EH (cell line): ENCODE results near the gene SLC35E4.
A peak's percentile ranks its signal among the peaks of the same experiment; 100 is the strongest.
"Not testable (repeated sequence)": the region's sequence is repeated elsewhere in the genome, so short reads cannot be mapped to it uniquely, and the experiment has no call there.

Experiments
- DNase-seq: peaks from one replicate; pipeline ENCODE4 v3.0.0-alpha.2; 2015; ENCODE audit warnings: low read depth

SLC35E4 gene

DNA sequence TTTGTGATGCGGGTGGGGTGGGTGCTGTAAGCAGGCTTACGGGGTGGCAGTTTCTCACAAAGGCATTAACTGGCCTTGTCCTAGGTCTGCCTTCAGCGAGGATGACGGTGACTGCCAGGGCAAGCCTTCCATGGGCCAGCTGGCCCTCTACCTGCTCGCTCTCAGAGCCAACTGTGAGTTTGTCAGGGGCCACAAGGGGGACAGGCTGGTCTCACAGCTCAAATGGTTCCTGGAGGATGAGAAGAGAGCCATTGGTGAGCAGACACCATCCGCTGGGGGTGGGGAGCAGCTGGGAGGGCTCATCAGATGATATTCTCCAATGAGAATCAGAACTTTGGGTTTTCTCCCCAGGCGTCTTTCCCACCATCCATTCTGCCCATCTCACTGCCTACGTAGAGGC, 22.8 kb upstream of the SLC35E4 start:
- DNase-seq = no peak

GRCh38 chr22:30614268-30614667, 21.3 kb upstream of the SLC35E4 start:
- DNase-seq = no peak

DNA sequence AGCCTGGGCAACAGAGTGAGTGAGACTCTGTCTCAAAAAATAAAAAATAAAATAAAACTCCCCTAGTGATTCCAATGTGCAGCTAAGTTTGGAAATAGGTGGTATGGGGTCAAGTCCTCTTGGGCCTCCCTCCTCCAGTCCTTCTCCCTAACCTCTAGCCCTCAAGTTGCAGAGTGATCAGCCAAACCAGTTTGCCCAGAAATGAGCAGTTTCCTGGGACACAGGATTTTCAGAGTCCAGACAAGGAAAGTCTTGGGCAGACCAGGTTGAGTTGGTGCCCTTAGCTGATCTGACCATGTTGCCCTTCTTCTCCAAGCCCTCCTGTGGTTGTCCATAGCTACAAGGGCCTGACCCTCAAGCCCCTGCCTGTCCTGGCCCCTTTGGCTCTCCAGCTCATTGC, 20.7 kb upstream of the SLC35E4 start:
- no peak for DNase-seq

- DNase-seq = no peak
Measured at GRCh38 chr22:30615543-30615954, 20.0 kb upstream of the SLC35E4 start.

DNA sequence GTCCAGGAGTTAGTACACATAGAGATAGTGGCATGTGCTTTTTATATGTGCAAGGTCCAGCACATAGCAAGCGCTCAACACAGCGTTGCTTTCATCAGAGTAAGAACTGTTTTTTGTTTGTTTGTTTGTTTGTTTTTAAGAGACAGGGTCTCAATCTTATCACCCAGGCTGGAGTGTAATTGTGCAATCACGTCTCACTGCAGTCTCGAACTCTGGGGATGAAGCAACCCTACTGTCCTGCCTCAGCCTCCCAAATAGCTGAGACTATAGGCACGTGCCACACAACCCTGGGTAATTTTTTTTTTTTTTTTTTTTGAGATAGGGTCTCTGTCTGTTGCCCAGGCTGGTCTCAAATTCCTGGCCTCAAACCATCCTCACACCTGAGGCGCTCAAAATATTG, 17.8 kb upstream of the SLC35E4 start:
- DNase-seq = no peak

GRCh38 chr22:30619909-30620308, 15.7 kb upstream of the SLC35E4 start:
- not testable (repeated sequence) for DNase-seq

- no peak for DNase-seq
Measured at GRCh38 chr22:30626413-30626812, 9.2 kb upstream of the SLC35E4 start.

GRCh38 chr22:30627471-30627870, 8.1 kb upstream of the SLC35E4 start:
- DNase-seq = no peak

DNA sequence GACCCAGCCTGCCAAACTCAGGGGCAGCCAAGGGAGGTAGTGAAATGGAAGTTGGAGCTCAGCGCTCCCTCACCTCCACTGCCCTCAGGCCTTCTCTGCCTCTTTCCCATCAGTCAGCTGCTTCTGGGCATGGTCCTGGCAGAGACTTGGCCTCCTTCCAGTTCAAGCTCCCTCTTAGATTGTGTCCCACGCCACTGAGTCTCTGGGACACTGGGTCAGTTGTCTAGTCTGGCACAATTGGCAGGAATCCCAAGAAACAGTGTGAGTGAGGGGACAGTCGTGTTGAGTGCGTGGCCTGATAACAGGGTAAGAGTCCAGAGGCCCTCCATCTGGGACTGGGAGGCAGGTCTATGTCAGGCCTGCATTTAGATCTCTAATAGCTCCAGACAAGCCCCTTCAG, 7.1 kb upstream of the SLC35E4 start:
- DNase-seq = no peak

DNA sequence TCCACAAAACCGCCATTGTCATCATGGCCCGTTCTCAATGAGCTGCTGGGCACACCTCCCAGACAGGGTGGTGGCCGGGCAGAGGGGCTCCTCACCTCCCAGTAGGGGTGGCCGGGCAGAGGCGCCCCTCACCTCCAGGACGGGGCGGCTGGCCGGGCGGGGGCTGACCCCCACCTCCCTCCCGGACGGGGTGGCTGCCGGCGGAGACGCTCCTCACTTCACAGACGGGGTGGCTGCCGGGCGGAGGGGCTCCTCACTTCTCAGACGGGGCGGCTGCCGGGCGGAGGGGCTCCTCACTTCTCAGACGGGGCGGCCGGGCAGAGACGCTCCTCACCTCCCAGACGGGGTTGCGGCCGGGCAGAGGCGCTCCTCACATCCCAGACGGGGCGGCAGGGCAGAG, 4.1 kb upstream of the SLC35E4 start:
- DNase-seq = not testable (repeated sequence)

DNA sequence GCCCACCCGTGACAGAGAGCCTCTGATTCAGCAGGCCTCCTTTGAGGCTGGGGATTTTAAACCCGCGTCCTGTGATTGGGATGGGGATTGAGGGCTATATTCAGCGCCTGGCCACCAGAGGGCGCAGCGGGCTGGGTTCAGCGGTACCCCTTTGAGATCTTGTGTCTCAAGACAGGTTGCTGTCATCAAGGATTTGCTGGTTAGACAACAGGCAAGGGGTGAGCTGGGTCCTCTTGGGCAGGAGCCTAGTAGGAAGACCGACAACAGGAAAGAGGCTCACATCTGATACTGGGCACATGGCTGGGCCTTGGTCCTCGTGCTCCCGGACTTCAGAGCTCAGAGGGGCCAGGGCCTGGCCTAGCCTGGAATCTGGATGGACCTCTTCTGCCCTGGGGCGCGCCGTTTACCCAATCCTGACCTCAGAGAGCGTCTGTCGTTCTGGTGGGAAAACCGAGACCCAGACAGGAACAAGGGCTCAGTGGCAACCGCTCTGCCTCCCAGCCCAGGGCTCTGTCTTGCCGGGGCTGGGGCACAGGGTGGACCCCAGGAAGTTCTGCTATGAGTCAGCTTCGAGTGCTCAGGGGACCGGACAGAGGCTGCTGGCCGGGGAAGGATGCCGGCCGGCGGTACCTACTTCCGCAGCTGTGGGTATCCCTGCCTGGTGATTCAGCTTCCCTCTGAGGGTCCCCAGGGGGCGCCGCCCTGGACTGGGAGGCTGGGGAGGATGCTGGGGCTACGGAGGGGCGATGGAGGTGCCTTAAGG, 929 bp upstream of the SLC35E4 start:
- DNase-seq = peak; percentile 87

- peak; percentile 24 for DNase-seq
Measured at GRCh38 chr22:30636226-30637077, 871 bp downstream of the SLC35E4 start.

DNA sequence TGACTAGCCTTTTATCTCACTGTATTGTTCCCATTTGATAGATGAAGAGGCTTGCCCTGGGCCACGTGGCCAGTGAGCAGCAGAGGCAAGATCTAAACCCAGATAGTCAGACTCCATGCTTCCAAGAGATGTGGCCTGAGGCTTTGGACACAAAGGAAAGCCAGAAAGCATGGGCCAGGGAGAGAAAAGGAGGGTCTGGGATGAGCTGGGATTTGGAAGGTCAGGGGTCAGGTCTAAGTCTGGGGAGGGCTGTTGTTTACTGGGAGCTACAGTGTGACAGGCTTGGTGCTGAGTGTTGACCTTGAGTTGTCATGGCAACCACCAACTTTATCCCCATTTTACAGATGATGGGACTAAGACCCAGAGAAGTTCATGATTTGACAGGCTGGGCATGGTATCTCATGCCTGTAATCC, 2.1 kb downstream of the SLC35E4 start:
- DNase-seq = peak; percentile 7

- peak; percentile 20 for DNase-seq
Measured at GRCh38 chr22:30640361-30640760, 4.8 kb downstream of the SLC35E4 start.

GRCh38 chr22:30640839-30641430, 5.4 kb downstream of the SLC35E4 start:
- no peak for DNase-seq

- DNase-seq = no peak
Measured at GRCh38 chr22:30643055-30643875, 7.7 kb downstream of the SLC35E4 start.

- DNase-seq = no peak
Measured at GRCh38 chr22:30646518-30647160, 11.1 kb downstream of the SLC35E4 start.

DNA sequence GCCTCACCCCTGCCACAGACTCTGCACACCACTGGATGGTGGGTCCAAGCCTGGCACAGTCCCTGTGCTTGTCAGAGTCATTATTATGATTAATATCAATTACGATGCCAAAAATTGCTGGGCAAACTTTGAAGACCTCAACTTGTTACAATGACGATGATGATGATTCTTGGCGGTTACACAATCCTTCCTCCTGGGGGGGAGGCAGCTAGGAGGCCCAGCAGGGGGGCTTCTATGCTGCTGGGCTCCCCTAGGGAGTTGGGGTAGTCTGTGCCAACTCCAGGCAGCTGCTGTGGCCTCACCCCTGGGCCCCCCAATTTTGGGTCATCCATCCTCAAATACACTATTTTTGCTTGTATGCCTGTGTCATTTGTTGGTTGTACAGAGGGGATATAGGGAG, 12.0 kb downstream of the SLC35E4 start:
- no peak for DNase-seq

- DNase-seq = no peak
Measured at GRCh38 chr22:30648825-30649224, 13.2 kb downstream of the SLC35E4 start.

DNA sequence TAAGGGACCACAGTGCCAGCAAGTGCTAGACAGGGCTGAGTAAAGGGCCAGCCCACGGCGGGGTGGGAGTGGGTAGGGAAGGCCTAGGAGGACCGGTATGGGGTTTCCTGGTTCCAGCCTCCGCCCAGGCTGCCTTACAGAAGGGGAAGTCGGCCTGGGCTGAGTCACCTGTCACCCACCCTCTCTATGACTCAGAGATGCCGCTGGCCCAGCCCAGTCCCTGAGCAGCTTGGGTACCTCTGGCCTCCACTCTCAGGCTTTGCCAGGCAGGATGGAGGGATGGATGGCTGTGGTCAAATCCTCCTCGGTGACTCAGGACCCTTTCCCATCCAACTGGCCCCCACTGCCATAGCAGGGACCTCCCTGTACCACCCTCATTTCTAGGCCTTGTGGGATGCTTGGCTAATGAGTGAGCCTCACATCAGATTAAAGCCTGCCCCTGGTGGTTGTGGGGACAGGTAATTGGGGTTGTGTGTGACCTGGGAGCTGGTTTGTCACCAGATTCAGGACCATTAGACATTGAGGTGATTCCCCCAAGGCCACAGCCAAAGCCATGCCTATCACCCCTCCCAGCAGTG, 13.9 kb downstream of the SLC35E4 start:
- DNase-seq = peak; percentile 83

DNA sequence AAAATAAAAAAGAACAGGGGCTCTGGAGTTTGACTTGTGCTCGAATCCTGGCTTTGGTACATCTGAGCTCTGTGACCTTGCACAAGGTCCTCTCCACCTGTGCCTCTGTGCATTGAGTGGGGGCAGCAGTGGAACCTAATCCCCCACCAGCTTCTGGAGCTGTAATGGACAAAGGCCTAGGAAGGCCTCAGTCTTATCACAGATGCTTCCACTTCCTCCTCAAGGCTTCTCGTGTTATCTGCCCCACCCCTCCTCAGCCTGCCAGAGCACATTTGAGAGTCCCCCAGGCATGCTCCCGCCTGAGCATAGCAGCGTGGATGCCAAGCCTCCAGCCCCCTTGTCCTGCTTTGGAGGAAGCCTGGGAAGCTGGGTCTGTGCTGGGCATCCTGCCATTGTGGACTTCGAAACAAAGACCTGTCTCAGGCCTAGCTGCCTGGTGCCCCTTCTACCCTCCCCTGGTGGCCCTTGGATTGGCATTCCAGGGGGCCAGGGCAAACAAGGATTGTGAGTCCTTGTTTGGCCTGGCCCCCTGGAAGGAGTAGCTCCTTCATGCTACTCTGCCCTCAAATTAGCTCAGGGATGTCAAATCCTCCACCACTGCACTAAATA, 15.0 kb downstream of the SLC35E4 start:
- DNase-seq = no peak
